GM19193 (cell line): ENCODE data around the gene COMMD10.

ENCODE experiments used
- POLR2A ChIP-seq: IDR thresholded peaks from 4 replicates; pipeline ENCODE4 v1.6.1; 2011; ENCODE audit not compliant: insufficient read depth, insufficient read length; ENCODE audit errors: extremely low read depth

The COMMD10 gene

DNA sequence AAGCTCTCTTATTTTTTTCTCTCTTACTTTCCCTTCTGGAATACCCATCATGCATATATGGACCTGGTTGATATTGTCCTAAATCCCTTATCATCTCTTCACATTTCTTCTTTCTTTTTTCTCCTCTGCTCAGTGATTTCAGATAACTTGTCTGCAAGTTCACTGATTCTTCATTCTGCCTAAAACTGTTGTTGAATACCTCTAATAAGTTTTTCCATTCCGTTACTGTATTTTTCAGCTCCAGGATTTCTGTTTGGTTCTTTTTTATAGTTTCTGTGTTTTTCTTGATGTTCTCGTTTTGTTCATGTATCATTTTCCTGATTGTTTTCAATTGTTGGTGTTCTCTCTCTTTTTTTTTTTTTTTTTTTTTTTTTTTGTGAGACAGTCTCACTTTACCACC lies 203.7 kb downstream of the COMMD10 start:
- TF ChIP-seq POLR2A: no peak

DNA sequence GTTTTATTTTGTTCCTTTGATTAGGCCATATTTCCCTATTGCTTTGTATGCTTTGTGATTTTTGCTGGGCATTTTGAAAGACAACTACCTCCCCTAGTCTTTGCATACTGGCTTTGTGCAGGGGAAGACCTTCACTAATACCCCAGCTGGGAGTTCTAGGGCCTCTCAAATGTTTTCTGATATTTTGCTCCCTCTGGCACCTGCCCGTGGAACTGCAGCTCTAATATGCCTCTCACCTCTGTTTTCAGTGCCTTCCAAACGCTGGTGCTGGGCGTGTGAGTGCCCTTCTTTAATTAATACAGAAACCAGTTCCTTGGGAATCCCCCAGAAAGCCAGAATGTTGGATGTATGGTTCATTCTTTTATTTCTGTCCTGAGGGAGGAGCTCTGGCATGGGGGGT lies 204.5 kb downstream of the COMMD10 start:
- TF ChIP-seq POLR2A: no peak

DNA sequence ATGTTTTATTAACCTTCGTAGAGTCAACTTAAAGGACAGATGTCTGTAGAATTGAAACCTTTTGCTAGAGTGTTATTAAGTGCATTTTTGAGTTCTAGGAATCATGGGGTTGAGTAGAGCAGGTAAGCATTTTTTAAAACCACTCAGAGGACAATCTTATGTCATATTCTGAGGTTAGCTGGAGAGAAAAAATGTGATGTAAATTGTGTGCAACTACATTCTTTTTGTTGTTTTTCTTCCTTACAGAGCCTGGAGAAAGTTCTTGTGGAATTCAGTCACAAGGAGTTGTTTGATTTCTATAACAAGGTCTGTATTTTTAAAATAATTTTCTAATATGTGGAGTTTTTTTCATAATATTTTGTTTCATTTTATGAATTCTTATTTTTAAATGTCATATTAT lies 206.4 kb downstream of the COMMD10 start:
- TF ChIP-seq POLR2A: no peak

DNA sequence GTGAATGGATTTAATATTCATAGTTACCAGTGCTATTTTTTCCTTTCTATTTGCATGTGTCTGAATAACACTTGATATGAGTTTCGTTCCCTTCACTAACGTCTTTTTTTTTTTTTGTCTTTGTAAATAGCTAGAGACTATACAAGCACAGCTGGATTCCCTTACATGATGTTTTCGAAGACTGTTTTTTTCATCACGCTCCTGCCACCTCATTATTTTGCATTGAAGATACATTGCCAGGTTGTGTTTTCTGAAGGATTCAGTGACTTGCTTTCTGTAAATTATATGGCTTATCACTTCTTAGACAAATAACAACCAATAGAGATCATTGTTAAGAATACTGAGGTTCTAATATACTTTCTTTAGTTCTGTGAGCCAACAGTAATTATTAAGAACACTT lies 207.5 kb downstream of the COMMD10 start:
- no peak for TF ChIP-seq POLR2A

DNA sequence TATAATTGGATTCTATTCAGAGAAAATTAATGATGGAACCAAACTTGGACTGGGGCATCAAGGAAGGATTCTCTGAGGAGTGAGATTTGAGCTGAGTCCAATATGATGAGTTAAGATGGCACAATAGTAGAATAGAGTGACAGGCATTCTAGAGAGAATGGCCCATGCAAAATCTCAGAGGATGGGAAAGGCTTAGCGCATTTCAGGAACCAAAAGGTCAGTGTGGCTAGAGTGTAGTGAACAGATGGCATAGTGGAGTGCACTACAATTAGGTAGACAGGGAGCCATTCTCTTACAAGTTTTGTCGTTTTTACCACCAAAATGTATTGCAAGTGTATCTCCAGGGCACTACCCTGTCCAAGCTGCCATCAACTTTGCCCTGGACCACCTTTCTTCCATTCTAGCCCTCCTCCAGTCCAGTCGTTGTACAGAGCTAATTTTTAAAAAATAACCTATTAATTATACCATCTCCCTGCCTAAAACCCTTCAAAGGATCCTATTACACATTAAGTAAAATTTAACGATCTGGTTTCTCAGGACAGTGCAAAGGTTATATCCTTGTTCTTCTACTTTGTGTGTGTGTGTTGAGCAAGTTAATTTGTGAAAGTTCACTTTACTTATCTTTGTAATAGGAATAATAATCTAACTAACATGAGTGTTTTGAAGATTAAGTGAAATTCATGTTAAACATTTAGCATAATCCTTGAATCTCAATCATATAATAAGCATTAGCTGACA lies 211.7 kb downstream of the COMMD10 start:
- no peak for TF ChIP-seq POLR2A

DNA sequence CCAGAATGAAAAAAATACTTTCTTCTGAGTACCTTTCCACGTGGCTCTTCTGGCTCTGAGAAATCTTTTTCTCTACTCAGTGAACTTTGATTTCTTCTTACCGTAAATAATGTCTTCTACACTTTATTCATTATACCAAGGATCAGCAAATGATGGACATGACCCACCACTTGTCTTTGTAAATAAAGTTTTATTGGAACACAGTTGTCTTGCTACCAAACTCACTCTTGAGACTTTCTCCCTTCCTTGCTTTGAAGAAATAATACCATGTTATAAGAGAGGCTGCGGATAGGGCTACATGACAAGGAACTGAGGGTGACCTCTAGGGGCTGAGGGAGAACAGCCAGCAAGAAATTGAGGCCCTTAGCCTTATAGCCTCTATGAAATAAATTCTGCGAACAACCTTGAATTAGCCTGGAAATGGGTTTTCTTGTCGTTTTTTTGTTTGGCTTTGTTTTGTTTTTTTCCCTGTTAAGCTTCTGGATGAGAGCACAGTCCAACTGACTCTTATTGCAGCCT lies 212.5 kb downstream of the COMMD10 start:
- no peak for TF ChIP-seq POLR2A

DNA sequence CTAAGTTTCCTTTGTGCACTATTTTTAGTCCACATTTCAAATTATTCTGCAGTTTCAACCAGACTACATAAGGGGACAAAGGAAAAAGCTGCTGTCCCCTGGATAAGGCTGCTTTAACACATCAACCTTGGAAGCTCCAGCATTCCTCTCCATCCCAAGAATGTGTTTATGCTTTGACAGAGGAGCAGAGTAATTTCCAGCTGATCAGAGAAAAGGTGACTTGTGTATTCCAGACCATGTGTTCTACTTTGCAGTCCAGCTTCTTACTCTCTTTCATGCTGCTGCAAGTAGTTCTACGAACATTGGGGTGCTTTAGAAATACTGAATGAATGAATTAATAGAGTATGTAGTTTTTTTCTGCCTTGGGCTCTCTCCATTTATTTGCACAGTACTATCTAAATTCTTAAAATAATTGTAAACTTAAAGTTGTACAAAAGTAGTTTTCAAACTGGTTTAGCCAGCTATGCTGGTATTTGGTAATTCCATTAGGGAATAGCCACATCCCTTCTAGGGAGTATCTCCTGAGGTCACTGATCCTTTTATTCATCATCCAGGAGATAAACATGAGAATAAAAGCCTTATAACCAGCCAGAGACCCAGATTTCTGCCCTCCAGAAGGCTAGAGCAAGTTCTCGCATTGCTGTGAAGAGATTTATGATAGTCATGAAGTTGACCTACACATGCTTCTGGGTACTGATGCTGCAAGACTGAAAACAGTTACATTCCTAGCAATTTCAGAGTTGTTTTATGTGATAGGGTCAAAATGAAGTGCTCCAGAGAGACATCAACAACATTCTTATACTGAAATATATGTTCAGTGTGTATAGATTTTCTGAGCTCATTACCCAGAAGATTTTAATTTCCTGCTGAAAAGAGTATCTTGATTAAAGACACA lies 215.2 kb downstream of the COMMD10 start:
- no peak for TF ChIP-seq POLR2A

DNA sequence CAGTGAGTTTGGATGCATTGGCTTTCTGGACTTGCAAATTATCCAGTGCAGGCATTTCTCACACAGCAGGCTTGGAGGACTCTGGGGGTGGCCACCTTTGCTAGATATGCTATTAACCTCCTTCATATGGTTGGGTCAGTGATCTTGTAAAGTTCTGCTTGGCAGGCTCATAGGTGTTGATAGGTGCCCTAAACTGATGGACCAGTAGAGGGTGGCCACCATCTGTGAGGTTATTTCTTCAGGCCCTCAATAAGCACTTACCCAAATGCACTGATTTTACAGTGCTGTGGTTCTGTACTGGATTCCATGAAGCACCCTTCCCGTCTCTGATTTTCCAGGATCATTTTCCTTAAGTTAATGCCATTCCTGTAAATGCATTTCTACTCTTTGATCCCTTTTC lies 216.3 kb downstream of the COMMD10 start:
- no peak for TF ChIP-seq POLR2A

DNA sequence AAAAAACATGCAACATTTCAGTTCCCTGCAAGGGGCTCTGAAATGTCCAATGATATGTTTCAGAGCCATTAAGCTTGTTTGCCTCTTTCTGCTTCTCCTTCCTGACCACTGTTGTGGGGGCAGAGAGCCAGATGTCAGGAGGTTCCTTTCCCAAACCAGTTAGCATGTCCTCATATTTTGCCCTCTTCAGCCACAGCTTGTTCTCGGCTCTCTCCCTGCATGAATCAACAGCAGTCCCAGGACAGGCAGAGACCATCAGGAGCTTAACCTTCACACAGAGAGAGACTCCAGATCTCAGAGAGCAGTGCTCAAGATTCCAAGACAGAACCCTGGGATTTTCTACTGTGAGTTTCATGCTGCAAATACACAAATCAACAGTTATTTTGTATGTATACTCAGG lies 218.5 kb downstream of the COMMD10 start:
- TF ChIP-seq POLR2A: no peak

DNA sequence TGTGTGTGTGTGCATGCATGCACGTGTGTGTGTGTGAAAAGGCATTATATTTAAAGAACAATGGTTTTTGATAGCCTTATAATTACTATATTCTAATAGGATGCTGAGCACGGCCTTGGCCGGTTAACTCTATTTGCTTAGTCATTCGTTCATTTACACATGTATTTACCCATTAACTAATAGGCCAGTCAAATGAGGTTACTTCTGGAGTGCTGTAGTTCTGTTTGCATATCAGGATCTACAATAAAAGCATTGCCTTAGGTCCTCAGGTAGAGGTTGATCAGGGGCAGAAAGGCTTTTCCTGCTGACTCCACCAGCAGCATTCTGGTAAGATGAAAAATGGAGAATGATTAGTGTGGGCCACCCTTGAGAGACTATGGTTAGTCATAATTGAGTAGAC lies 219.0 kb downstream of the COMMD10 start:
- no peak for TF ChIP-seq POLR2A

DNA sequence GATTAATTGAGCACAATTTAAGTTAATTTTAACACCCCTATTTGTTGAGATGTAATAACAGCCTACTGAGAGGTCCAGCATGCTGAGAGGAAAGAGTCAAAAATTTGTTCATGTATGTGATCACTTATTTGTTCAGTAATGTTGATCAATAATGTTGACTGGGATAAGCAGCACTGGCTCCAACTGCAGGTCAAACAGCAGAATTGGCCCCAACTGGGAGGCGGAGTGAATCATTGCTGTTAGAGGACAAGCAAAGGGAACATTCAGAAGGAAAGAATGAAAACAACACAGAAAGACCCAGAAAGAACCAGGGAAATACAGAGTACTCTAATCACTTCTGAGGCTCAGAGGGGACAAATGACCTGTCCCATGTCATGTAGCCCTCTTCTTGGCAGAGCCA lies 221.1 kb downstream of the COMMD10 start:
- TF ChIP-seq POLR2A: no peak

DNA sequence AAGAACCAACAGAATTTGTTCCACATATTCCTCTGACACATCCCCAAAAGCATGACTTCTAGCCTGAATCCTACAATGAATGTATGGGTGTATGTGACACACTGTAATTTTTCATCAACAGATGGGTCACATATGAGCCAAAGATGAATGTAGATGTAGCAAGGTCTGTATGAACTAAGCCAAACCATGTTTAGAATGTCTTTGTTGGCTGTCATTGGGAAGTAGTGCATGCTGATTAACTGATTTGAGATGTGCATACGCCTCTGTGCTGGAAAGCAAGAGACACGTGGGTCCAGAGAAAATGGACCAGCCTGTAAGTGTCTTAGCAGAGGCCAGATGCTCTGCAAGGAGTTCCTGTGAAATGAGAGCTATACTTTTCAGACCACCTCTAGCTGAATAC lies 222.0 kb downstream of the COMMD10 start:
- no peak for TF ChIP-seq POLR2A

DNA sequence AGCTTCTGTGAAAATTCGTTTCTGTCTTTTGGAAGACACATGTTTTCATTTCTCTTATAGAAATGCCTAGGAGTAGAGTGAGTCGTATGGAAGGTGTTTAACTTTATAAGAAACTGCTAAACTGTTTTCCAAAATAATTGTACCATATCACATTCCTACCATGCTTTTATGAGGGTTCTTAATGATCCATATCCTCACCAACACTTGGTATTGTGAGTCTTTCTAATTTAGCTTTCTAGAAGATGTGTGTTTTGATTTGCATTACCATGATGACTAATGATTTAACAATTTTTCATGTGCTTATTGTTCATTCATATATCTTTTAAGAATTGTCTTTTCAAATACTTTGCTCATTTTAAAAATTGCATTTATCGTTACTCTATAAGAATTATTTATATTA lies 223.6 kb downstream of the COMMD10 start:
- TF ChIP-seq POLR2A: no peak

DNA sequence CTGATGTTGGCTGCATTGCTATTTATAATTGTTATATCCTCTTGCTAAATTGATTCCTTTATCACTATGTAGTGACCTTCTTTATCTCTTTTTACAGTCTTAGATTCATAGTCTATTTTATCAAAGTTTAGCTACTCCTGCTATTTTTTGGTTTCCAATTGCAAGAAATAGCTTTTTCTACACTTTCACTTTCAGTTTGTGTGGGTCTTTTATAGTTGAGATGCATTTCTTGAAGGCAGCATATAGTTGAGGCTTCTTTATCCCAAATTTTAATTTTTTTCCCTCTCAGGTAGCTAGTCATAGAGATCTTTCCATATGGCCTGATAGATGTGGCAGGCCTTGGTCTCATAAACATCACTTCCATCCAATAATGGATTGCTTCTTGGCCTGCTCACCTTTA lies 228.5 kb downstream of the COMMD10 start:
- TF ChIP-seq POLR2A: no peak

DNA sequence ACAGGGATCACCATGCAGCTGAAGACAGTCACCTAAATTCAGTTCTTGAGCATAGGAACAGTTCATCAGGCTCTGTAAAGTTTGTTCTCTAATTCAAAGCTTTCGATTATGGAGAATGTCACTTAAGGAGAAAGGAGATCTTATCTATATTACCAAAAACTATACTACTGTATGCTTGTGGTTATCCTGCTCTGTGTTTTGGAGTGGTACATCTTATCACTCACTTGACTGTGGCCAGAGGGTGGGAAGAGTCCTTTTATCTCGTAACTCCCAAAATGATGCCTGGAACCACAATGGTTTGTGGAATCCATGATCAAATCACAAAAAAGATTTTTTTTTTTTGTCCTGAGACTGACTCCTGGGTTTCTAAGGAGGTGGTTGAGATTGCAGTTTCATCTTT lies 230.7 kb downstream of the COMMD10 start:
- no peak for TF ChIP-seq POLR2A
